Measurements from ENCODE around the gene TLN1. TPM values are rescaled to one million over a fixed set of nuclear protein-coding genes. Genes with fewer than 3 reads are reported as not detected.

The TLN1 gene
- total and polyA plus RNA-seq, 10 of the 15 experiments (the other 5 are each of a cell fraction or from before 2014, with no cell fraction given) = 11.6 to 305 (median 71.9) TPM

GRCh38 chr9:35665471-35665818, 66.5 kb downstream of the TLN1 start:
- WGBS (ENCODE audit: insufficient coverage, insufficient replicate concordance, low lambda C conversion rate, missing lambda C conversion rate) = 2% methylated on average over 5 of the region's 5 CpGs
- Histone ChIP-seq H3K9me3 (replicated peaks; ENCODE audit: control insufficient read depth, insufficient read depth, low read length) (no peaks in the 10 kb centered on the region), H3K9ac (ENCODE audit: control insufficient read depth, insufficient read depth, low read length) (peak overlapping the region; percentile 81), H3K27ac (ENCODE audit: control insufficient read depth, insufficient read depth) (peak overlapping the region; percentile 85), H3K4me2 (ENCODE audit: control insufficient read depth, insufficient read depth) (peak overlapping the region; percentile 82), H2AFZ (ENCODE audit: control insufficient read depth, low read depth, low read length) (peak overlapping the region; percentile 75), H4K20me1 (ENCODE audit: control insufficient read depth, insufficient read depth) (no peaks in the 10 kb centered on the region), H3K4me3 (peak overlapping the region; percentile 79), H3K36me3 (ENCODE audit: control insufficient read depth in 2 of 2, insufficient read depth in 2 of 2, low read length in 1 of 2) (peaks cover 6 to 7% of the 10 kb centered on the region in 2 experiments; a peak in 2 of 4 replicates), H3K79me2 (ENCODE audit: control insufficient read depth, insufficient read depth, low read length) (peaks cover 26% of the 10 kb centered on the region), H3K4me1 (ENCODE audit: control insufficient read depth, insufficient read depth, low read length) (peaks cover 30% of the 10 kb centered on the region), H3K27me3 (replicated peaks in 1 of 2; ENCODE audit: control insufficient read depth in 2 of 2, insufficient read depth in 2 of 2, low read length in 1 of 2) (no peaks in the 10 kb centered on the region)
- POLR2A ChIA-PET = interaction anchor here (0.6 to 10.9 kb wide), 12 partner anchors 10 to 593 kb away, joined by 3 to 163 read pairs (median 7); partner anchors contain the start of genes CREB3, GBA2, HINT2 and RGP1
- RAD21 ChIA-PET (ENCODE audit: unreplicated experiment) = interaction anchor here (0.5 to 9.7 kb wide), 10 partner anchors 8 to 91 kb away, joined by 3 to 95 read pairs (median 6); partner anchors contain the start of genes CCDC107, CREB3, RMRP and SIT1
- ATAC-seq (no peak), DNase-seq (ENCODE audit: low read depth, low spot score) (no peak), FAIRE-seq (no peak)
- TF ChIP-seq ZBTB40 (IDR thresholded peaks at IDR 0.05; ENCODE audit: borderline replicate concordance) (no peak), MLLT1 (IDR thresholded peaks at IDR 0.05) (peak; percentile 91)
- CTCF ChIA-PET = interaction anchor here (0.8 to 13.5 kb wide), 12 partner anchors 9 to 580 kb away, joined by 3 to 227 read pairs (median 5); partner anchors contain the start of genes CREB3, GBA2, RGP1 and SIT1
- SMC1A ChIA-PET (ENCODE audit: uncharacterized antibody, unreplicated experiment) = interaction anchor here (0.7 to 12.5 kb wide), 9 partner anchors 10 to 149 kb away, joined by 3 to 145 read pairs (median 3); partner anchors contain the start of genes CREB3, HINT2 and TLN1
- in situ Hi-C loops (cut with MboI) = loop anchor here (5.0 kb wide), 1 partner anchor 57 kb away; no protein-coding TSS in a partner anchor
- intact Hi-C loops (cut with micrococcal nuclease; ENCODE audit: unreplicated experiment) = no loop called here
- no TSS peak for BruUV-seq (replicated peaks)
